ENCODE results near the gene KLHDC10. TPM values are rescaled to one million over a fixed set of nuclear protein-coding genes. Genes with fewer than 3 reads are reported as not detected.
A peak's percentile ranks its signal among the peaks of the same experiment; 100 is the strongest.
"Not testable (repeated sequence)": the region's sequence is repeated elsewhere in the genome, so short reads cannot be mapped to it uniquely, and the experiment has no call there.

The KLHDC10 gene
- polyA plus RNA-seq, 2 of the 4 experiments (the other 2 are of a cell fraction): 25.7 to 35.0 TPM

DNA sequence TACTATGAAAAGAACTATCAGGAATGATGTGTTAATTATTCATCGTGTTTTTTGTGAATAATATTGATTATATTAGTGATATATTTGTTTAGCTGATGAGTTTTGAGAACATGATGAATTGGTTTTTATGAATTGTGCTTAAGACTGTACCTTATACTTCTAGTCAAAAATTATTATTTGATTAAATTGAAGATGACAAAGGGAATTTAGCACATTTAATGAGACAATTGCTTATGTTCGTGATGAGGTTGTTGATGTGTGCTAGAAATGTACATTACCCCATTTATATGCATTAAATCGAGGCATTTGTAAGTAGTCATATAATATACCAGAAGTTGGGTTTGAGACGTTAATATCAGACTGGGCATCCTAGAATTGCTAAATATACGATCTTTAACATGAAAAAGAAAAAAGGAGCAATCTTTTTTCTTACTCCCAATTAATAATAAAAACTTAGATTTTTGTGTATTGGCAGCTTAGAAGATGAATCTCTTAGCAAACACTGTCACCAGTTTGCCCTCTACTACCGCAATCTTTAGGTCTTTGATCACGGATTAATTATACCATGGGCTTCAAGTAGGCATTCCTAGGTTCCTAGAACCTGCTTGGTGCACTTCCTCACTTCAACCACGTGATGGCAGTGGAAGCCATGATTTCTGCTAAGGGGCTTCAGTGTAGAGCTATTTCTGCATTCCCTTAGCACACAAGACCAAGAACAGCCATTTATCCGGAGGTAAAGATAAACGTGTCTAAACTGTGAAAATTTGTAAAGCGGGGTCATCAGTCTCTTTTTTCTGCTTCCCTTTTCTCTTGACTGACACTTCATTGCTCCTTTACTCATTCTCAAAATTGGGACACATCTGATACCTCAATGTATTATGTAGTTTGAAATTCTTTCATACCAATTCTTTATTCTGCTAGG is 1.6 kb downstream of the KLHDC10 start (continued):
- no peak for TF ChIP-seq GATA3 (IDR thresholded peaks at IDR 0.05; ENCODE audit: borderline replicate concordance)
- peak; percentile 81 for TF ChIP-seq SMC3 (IDR thresholded peaks at IDR 0.05)
- TF ChIP-seq BHLHE40 (IDR thresholded peaks at IDR 0.05; ENCODE audit: low read depth, low read length): no peak
- TF ChIP-seq PHF8 (IDR thresholded peaks at IDR 0.05; ENCODE audit: borderline replicate concordance, low read depth): no peak
- TF ChIP-seq ZFP36 (IDR thresholded peaks at IDR 0.05; ENCODE audit: borderline replicate concordance, partially characterized antibody): no peak
- no peak for TF ChIP-seq RARB (CRISPR knock-in tag; IDR thresholded peaks at IDR 0.05)

DNA sequence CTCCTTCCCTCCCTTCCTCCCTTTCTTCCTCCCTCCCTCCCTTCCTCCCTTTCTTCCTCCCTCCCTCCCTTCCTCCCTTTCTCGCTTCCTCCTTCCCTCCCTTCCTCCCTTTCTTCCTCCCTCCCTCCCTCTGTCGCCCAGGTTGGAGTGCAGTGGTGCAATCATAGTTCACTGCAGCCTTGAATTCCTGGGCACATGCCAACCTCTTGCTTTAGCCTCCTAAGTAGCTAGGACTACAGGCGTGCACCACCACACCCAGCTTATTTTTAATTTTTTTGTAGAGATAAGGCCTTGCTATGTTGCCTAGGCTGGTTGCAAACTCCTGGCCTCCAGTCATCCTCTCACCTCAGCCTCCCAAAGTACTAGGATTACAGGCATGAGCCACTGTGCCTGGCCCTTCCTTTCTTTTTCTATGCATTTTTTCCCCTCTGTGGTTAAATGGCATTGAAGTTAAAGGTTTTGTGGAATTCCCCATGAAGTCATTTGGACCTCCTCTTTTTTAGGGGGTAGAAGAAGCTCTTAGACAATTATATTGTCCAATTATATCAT is 9.6 kb downstream of the KLHDC10 start:
- TF ChIP-seq RCOR1 (IDR thresholded peaks at IDR 0.05; ENCODE audit: low read depth, low read length): no peak
- no peak for TF ChIP-seq CBX2 (IDR thresholded peaks at IDR 0.05; ENCODE audit: borderline replicate concordance, low read depth)
- TF ChIP-seq POLR2AphosphoS2 (conservative IDR thresholded peaks at IDR 0.05; ENCODE audit: low read length): no peak
- no peak for TF ChIP-seq NPAS2 (CRISPR knock-in tag; IDR thresholded peaks at IDR 0.05; ENCODE audit: borderline replicate concordance)
- TF ChIP-seq EHMT2 (IDR thresholded peaks at IDR 0.05; ENCODE audit: low read depth): no peak
- TF ChIP-seq, protein P1, sequence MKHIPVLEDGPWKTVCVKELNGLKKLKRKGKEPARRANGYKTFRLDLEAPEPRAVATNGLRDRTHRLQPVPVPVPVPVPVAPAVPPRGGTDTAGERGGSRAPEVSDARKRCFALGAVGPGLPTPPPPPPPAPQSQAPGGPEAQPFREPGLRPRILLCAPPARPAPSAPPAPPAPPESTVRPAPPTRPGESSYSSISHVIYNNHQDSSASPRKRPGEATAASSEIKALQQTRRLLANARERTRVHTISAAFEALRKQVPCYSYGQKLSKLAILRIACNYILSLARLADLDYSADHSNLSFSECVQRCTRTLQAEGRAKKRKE (CRISPR knock-in tag; IDR thresholded peaks at IDR 0.05; ENCODE audit: low read depth): no peak
- no peak for TF ChIP-seq HDAC2 (IDR thresholded peaks at IDR 0.05)
- no peak for TF ChIP-seq SMC3 (IDR thresholded peaks at IDR 0.05)
- no peak for TF ChIP-seq KDM1A (IDR thresholded peaks at IDR 0.05; ENCODE audit: low read depth)
- no peak for TF ChIP-seq EP300 (IDR thresholded peaks at IDR 0.05)
- TF ChIP-seq, protein P2, sequence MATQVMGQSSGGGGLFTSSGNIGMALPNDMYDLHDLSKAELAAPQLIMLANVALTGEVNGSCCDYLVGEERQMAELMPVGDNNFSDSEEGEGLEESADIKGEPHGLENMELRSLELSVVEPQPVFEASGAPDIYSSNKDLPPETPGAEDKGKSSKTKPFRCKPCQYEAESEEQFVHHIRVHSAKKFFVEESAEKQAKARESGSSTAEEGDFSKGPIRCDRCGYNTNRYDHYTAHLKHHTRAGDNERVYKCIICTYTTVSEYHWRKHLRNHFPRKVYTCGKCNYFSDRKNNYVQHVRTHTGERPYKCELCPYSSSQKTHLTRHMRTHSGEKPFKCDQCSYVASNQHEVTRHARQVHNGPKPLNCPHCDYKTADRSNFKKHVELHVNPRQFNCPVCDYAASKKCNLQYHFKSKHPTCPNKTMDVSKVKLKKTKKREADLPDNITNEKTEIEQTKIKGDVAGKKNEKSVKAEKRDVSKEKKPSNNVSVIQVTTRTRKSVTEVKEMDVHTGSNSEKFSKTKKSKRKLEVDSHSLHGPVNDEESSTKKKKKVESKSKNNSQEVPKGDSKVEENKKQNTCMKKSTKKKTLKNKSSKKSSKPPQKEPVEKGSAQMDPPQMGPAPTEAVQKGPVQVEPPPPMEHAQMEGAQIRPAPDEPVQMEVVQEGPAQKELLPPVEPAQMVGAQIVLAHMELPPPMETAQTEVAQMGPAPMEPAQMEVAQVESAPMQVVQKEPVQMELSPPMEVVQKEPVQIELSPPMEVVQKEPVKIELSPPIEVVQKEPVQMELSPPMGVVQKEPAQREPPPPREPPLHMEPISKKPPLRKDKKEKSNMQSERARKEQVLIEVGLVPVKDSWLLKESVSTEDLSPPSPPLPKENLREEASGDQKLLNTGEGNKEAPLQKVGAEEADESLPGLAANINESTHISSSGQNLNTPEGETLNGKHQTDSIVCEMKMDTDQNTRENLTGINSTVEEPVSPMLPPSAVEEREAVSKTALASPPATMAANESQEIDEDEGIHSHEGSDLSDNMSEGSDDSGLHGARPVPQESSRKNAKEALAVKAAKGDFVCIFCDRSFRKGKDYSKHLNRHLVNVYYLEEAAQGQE (IDR thresholded peaks at IDR 0.05): no peak
- TF ChIP-seq SREBF2 (IDR thresholded peaks at IDR 0.05): no peak
- no peak for TF ChIP-seq PHF8 (IDR thresholded peaks at IDR 0.05; ENCODE audit: borderline replicate concordance, low read depth)
- no peak for TF ChIP-seq BHLHE40 (IDR thresholded peaks at IDR 0.05; ENCODE audit: low read depth, low read length)
- ATAC-seq (no peak), DNase-seq (ENCODE audit: low read depth in 1 of 2, low spot score in 1 of 2) (no peak), FAIRE-seq (no peak)
- ChIA-PET CTCF (interaction anchor here (0.6 to 5.8 kb wide), 4 partner anchors 7 to 678 kb away, joined by 3 to 35 read pairs (median 3); no protein-coding TSS in a partner anchor), POLR2A (no interaction called here)
- Histone ChIP-seq H3K9me3 (no peaks in the 10 kb centered on the region), H3K4me1 (peaks cover 14% of the 10 kb centered on the region), H3K27ac (no peak overlapping the region), H3K4me2 (no peak overlapping the region), H3K4me3 (no peak overlapping the region)
- WGBS (ENCODE audit: missing lambda C conversion rate): 87% methylated on average over 3 of the region's 3 CpGs

DNA sequence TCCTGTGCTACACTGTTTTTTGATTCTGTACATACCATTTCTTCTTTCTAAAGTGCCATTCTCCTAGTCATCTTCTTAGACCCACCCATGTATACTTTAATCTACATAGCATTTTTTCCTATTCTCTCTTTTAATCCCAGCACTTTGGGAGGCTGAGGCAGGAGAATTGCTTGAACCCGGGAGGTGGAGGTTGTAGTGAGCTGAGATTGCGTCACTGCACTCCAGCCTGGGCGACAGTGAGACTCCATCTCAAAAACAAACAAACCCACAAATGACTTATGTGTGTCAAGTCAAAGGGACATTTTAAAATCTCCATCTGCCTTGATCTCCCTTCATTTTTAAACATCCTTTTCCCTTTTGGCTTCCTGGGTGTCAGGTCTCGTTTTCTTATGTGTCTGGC is 13.2 kb downstream of the KLHDC10 start:
- not testable (repeated sequence) for FAIRE-seq; H3K4me2 ChIP-seq; H3K4me1 ChIP-seq; DNase-seq (ENCODE audit: low read depth in 1 of 2, low spot score in 1 of 2); H3K9me3 ChIP-seq; ATAC-seq; H3K4me3 ChIP-seq; H3K27ac ChIP-seq
- CTCF ChIA-PET: interaction anchor here (1.0 to 5.8 kb wide), 6 partner anchors 8 to 748 kb away, joined by 3 to 35 read pairs (median 6); no protein-coding TSS in a partner anchor
- WGBS (ENCODE audit: missing lambda C conversion rate): 90% methylated on average over 4 of the region's 4 CpGs
- peak in 1 of 2 experiments; percentile 25; a peak in 1 of 4 replicates for TF ChIP-seq CEBPB (IDR thresholded peaks at IDR 0.05)
- POLR2A ChIA-PET: interaction anchor here (0.6 to 1.4 kb wide), 2 partner anchors 13 to 659 kb away, joined by 3 to 5 read pairs; partner anchors contain the start of gene KLHDC10

Data from A549 (cell line).